GM20000 (cell line): ENCODE data around the gene AURKB.
"Not testable (repeated sequence)": the region's sequence is repeated elsewhere in the genome, so short reads cannot be mapped to it uniquely, and the experiment has no call there.

ENCODE experiments used
- DNase-seq: peaks from one replicate; pipeline ENCODE4 v3.0.0; 2012; ENCODE audit warnings: low spot score
- TF ChIP-seq, protein P1 (sequence below): IDR thresholded peaks from 2 replicates; pipeline ENCODE4 v1.5.1; 2012; ENCODE audit warnings: mild to moderate bottlenecking, control low read depth; ENCODE audit errors: extremely low read depth, missing control alignments

AURKB gene

DNA sequence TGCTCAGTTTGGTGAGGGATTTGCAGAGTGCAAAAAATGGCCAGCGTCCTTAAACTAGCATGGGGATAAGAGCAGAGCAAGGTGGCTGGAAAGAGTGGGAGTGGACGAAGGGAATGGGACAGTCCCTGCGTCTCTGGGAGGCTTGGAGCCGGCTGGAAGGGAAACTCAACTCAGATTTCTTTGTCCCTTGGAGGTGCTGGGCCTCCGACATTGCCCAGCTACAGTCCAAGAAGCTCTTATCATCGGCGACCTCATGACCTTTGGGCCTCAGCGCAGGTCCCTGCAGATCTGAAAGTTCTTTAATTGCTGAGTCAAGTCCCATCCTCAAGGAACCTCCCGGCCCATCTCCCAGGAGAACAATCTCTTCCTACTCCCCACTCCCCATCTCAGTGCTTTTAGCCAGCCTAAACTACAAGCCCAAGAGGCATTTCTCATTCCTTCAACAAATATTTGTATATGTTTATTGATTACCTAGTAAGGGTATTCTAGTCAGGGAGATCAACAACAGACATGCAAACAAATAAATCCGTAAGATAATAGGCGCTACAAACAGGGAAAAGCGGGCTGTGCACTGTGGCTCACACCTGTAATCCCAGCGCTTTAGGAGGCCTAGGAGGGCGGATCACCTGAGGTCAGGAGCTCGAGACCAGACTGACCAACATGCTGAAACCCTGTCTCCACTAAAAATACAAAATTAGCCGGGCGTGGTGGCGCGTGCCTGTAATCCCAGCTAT is 33.2 kb downstream of the AURKB start:
- no peak for DNase-seq
- TF ChIP-seq, protein P1, sequence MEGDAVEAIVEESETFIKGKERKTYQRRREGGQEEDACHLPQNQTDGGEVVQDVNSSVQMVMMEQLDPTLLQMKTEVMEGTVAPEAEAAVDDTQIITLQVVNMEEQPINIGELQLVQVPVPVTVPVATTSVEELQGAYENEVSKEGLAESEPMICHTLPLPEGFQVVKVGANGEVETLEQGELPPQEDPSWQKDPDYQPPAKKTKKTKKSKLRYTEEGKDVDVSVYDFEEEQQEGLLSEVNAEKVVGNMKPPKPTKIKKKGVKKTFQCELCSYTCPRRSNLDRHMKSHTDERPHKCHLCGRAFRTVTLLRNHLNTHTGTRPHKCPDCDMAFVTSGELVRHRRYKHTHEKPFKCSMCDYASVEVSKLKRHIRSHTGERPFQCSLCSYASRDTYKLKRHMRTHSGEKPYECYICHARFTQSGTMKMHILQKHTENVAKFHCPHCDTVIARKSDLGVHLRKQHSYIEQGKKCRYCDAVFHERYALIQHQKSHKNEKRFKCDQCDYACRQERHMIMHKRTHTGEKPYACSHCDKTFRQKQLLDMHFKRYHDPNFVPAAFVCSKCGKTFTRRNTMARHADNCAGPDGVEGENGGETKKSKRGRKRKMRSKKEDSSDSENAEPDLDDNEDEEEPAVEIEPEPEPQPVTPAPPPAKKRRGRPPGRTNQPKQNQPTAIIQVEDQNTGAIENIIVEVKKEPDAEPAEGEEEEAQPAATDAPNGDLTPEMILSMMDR = no peak

- TF ChIP-seq, protein P1 = no peak
- peak; percentile 83 for DNase-seq
These were observed 34.0 kb downstream of the AURKB start, which contains the start of gene TMEM107 for GRCh38 chr17:8176197-8176940. Gene TMEM107 (minus strand): TSS chr17:8176380. CDS start chr17:8176286, 94 bp downstream.

GRCh38 chr17:8175795-8176196 is 34.6 kb downstream of the AURKB start:
- TF ChIP-seq, protein P1 = no peak
- DNase-seq = peak; percentile 7

DNA sequence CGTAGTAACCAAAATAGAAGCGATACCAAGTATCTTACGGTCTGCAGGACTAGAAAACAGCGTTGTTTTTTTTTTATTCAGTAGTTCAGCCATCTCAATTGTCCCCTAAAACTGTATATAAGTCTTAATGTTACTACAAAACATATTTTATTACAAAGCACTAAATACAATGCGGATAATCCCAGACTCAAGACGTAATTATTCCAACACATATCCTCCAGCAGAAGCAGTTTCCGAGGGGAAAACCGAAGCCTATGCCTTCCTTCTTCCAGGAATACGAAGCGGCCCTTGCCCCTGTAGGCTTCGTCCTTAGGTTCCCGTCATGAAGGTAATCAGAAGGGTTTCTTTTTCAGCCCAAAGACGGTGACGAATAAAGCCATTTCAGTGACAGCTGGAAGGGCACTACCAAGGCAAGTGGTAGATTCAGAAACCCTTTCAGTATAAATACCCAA is 36.5 kb downstream of the AURKB start:
- TF ChIP-seq, protein P1 = no peak
- no peak for DNase-seq

GRCh38 chr17:8173056-8173870 is 37.1 kb downstream of the AURKB start:
- peak; percentile 82 for DNase-seq
- TF ChIP-seq, protein P1 = no peak

GRCh38 chr17:8170186-8170585 is 40.2 kb downstream of the AURKB start:
- DNase-seq = not testable (repeated sequence)

GRCh38 chr17:8167526-8167925 is 42.8 kb downstream of the AURKB start:
- TF ChIP-seq, protein P1 = no peak

More at GRCh38 chr17:8167526-8167925, 42.8 kb downstream of the AURKB start:
- DNase-seq = no peak
